ENCODE measurements around the gene CXorf65. TPM values are rescaled to one million over a fixed set of nuclear protein-coding genes. Genes with fewer than 3 reads are reported as not detected.

CXorf65 gene
- total RNA-seq, 1 experiment from 2014 or later: not detected

GRCh38 chrX:71095033-71095432 is 11.5 kb downstream of the CXorf65 start:
- intact Hi-C loops (cut with micrococcal nuclease; ENCODE audit: unreplicated experiment): loop anchor here (10.0 kb wide), 1 partner anchor 100 kb away; no protein-coding TSS in a partner anchor
- Mint-ChIP-seq H3K4me1 (ENCODE audit: low read depth, unreplicated experiment) (no peaks in the 10 kb centered on the region), H3K36me3 (ENCODE audit: insufficient read depth, unreplicated experiment) (no peaks in the 10 kb centered on the region), H3K27ac (ENCODE audit: unreplicated experiment) (peak overlapping the region; percentile 57), H3K9me3 (ENCODE audit: unreplicated experiment) (no peaks in the 10 kb centered on the region), H3K4me3 (ENCODE audit: unreplicated experiment) (peak overlapping the region; percentile 91), H3K27me3 (ENCODE audit: insufficient read depth, unreplicated experiment) (no peaks in the 10 kb centered on the region)
- no peak for TF ChIP-seq CTCF (IDR thresholded peaks at IDR 0.05; ENCODE audit: insufficient read depth in 1 of 2, low read depth in 1 of 2, low read length in 1 of 2, severe bottlenecking in 1 of 2, unreplicated experiment in 1 of 2)
- ChIA-PET POLR2A (no interaction called here), CTCF (no interaction called here)
- no peaks in the 10 kb centered on the region for H3K27me3 ChIP-seq (replicated peaks; ENCODE audit: control insufficient read depth, insufficient read depth, low read length)
- H3K9me3 ChIP-seq: no peaks in the 10 kb centered on the region
- no peak for DNase-seq
- H3K4me1 ChIP-seq: no peaks in the 10 kb centered on the region
- peak overlapping the region; percentile 66 for H3K4me3 ChIP-seq (ENCODE audit: low read depth, low read length)
- TSS peak; percentile 83 for BruUV-seq (replicated peaks)
- H3K36me3 ChIP-seq (ENCODE audit: control insufficient read depth, insufficient read depth, low read length): no peaks in the 10 kb centered on the region

GRCh38 chrX:71091263-71091662 is 15.3 kb downstream of the CXorf65 start:
- Mint-ChIP-seq H3K27ac (ENCODE audit: unreplicated experiment) (no peak overlapping the region), H3K36me3 (ENCODE audit: insufficient read depth, unreplicated experiment) (no peaks in the 10 kb centered on the region), H3K4me1 (ENCODE audit: low read depth, unreplicated experiment) (no peaks in the 10 kb centered on the region), H3K27me3 (ENCODE audit: insufficient read depth, unreplicated experiment) (no peaks in the 10 kb centered on the region), H3K4me3 (ENCODE audit: unreplicated experiment) (no peak overlapping the region), H3K9me3 (ENCODE audit: unreplicated experiment) (no peaks in the 10 kb centered on the region)
- Histone ChIP-seq H3K9me3 (no peaks in the 10 kb centered on the region), H3K4me3 (ENCODE audit: low read depth, low read length) (no peak overlapping the region), H3K27me3 (replicated peaks; ENCODE audit: control insufficient read depth, insufficient read depth, low read length) (no peaks in the 10 kb centered on the region), H3K4me1 (no peaks in the 10 kb centered on the region), H3K36me3 (ENCODE audit: control insufficient read depth, insufficient read depth, low read length) (no peaks in the 10 kb centered on the region)
- no peak for TF ChIP-seq CTCF (IDR thresholded peaks at IDR 0.05; ENCODE audit: insufficient read depth in 1 of 2, low read depth in 1 of 2, low read length in 1 of 2, severe bottlenecking in 1 of 2, unreplicated experiment in 1 of 2)
- intact Hi-C loops (cut with micrococcal nuclease; ENCODE audit: unreplicated experiment): loop anchor here (10.0 kb wide), 1 partner anchor 96 kb away; no protein-coding TSS in a partner anchor
- POLR2A ChIA-PET: no interaction called here
- BruUV-seq (replicated peaks): no TSS peak
- CTCF ChIA-PET: interaction anchor here (0.6 kb wide), 1 partner anchor 524 kb away, joined by 3 read pairs; no protein-coding TSS in a partner anchor
- no peak for DNase-seq

- POLR2A ChIA-PET: no interaction called here
- H3K27me3 Mint-ChIP-seq (ENCODE audit: insufficient read depth, unreplicated experiment): no peaks in the 10 kb centered on the region
- intact Hi-C loops (cut with micrococcal nuclease; ENCODE audit: unreplicated experiment): no loop called here
- peaks cover 10% of the 10 kb centered on the region for H3K4me1 Mint-ChIP-seq (ENCODE audit: low read depth, unreplicated experiment)
- Histone ChIP-seq H3K9me3 (no peaks in the 10 kb centered on the region), H3K4me1 (peaks cover 15% of the 10 kb centered on the region), H3K27me3 (replicated peaks; ENCODE audit: control insufficient read depth, insufficient read depth, low read length) (no peaks in the 10 kb centered on the region), H3K36me3 (ENCODE audit: control insufficient read depth, insufficient read depth, low read length) (no peaks in the 10 kb centered on the region), H3K4me3 (ENCODE audit: low read depth, low read length) (no peak overlapping the region)
- no peaks in the 10 kb centered on the region for H3K9me3 Mint-ChIP-seq (ENCODE audit: unreplicated experiment)
- BruUV-seq (replicated peaks): no TSS peak
- H3K27ac Mint-ChIP-seq (ENCODE audit: unreplicated experiment): no peak overlapping the region
- no peak for DNase-seq
- H3K36me3 Mint-ChIP-seq (ENCODE audit: insufficient read depth, unreplicated experiment): no peaks in the 10 kb centered on the region
- no peak for TF ChIP-seq CTCF (IDR thresholded peaks at IDR 0.05; ENCODE audit: insufficient read depth in 1 of 2, low read depth in 1 of 2, low read length in 1 of 2, severe bottlenecking in 1 of 2, unreplicated experiment in 1 of 2)
- H3K4me3 Mint-ChIP-seq (ENCODE audit: unreplicated experiment): no peak overlapping the region
- CTCF ChIA-PET: no interaction called here
Observed at GRCh38 chrX:71085900-71086299, 20.6 kb downstream of the CXorf65 start.
